ENCODE data around the gene SLC24A4.

Gene SLC24A4

DNA sequence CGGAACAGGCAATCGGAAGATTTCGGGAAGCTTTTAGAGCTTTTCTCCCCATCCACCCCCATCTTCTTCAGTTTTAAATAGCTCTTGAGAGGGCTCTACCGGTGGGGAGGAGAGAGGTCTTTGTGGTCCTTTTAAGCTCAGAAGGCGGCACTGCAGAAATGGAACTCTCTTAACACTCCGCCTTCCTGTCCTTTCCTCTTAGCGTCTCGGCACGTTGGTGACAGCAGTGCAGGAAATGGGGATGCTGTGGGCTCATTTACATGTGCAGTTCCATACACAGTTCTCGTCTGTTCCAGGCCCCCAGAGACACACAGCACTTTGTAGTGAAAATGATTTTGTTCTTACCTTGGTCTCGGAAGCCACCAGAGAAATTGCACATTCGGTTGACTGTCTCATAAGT lies 140.2 kb downstream of the SLC24A4 start:
- no peak overlapping the region for H3K4me2 ChIP-seq (ENCODE audit: low read depth, low read length, poor library complexity, severe bottlenecking)

DNA sequence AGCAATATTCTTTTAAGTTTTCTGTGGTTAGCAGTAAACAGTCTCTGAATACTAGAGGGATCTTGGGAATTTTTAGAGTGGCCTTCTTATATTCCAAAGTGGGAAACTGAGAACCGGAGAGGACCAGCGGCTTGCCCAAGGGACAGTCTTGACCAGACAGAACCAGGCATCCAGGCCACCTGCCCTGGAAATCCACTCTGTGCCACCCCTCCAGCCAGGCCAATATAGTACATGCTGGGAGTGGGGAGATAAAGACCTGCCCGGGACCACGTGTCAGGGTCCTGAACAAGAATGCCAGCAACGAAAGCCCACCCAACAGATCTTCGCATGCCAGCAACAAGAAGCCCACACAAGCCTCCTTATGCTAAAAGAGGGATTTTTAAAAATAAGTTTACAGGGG lies 141.2 kb downstream of the SLC24A4 start:
- no peaks in the 10 kb centered on the region for H3K27me3 ChIP-seq (ENCODE audit: insufficient read depth, low read length, poor library complexity, severe bottlenecking)
- TF ChIP-seq EZH2phosphoT487 (IDR thresholded peaks at IDR 0.05; ENCODE audit: borderline replicate concordance) = no peak
- TF ChIP-seq, protein P1, sequence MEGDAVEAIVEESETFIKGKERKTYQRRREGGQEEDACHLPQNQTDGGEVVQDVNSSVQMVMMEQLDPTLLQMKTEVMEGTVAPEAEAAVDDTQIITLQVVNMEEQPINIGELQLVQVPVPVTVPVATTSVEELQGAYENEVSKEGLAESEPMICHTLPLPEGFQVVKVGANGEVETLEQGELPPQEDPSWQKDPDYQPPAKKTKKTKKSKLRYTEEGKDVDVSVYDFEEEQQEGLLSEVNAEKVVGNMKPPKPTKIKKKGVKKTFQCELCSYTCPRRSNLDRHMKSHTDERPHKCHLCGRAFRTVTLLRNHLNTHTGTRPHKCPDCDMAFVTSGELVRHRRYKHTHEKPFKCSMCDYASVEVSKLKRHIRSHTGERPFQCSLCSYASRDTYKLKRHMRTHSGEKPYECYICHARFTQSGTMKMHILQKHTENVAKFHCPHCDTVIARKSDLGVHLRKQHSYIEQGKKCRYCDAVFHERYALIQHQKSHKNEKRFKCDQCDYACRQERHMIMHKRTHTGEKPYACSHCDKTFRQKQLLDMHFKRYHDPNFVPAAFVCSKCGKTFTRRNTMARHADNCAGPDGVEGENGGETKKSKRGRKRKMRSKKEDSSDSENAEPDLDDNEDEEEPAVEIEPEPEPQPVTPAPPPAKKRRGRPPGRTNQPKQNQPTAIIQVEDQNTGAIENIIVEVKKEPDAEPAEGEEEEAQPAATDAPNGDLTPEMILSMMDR (conservative IDR thresholded peaks at IDR 0.05; ENCODE audit: low read length) = no peak
- no peaks in the 10 kb centered on the region for H3K9me2 ChIP-seq (replicated peaks; ENCODE audit: low read depth, low read length)
- no peak overlapping the region for H3K9ac ChIP-seq (ENCODE audit: low read depth, low read length, poor library complexity, severe bottlenecking)
- no peaks in the 10 kb centered on the region for H4K20me1 ChIP-seq (ENCODE audit: insufficient read depth, low read length, poor library complexity, severe bottlenecking)
- H3K79me2 ChIP-seq (ENCODE audit: insufficient read depth, low read length) = no peaks in the 10 kb centered on the region
- no peak overlapping the region for H3K4me3 ChIP-seq (ENCODE audit: low read length, poor library complexity, severe bottlenecking)
- H3K36me3 ChIP-seq (ENCODE audit: insufficient read depth, low read length) = no peaks in the 10 kb centered on the region
- H3F3A ChIP-seq (ENCODE audit: low read depth) = no peaks in the 10 kb centered on the region
- H2AFZ ChIP-seq (ENCODE audit: low read length) = no peak overlapping the region
- no peak overlapping the region for H3K4me2 ChIP-seq (ENCODE audit: low read depth, low read length, poor library complexity, severe bottlenecking)
- peaks cover 3% of the 10 kb centered on the region; the same call in 1 of the 2 replicates for H3K9me3 ChIP-seq (ENCODE audit: insufficient read depth, low read depth, low read length)
- H3K4me1 ChIP-seq (ENCODE audit: insufficient read depth, low read length, poor library complexity, severe bottlenecking) = peaks cover 15% of the 10 kb centered on the region

More for the DNA sequence above, 140.2 kb downstream of the SLC24A4 start:
- Histone ChIP-seq H4K20me1 (ENCODE audit: insufficient read depth, low read length, poor library complexity, severe bottlenecking) (no peaks in the 10 kb centered on the region), H3K4me3 (ENCODE audit: low read length, poor library complexity, severe bottlenecking) (no peak overlapping the region), H3K9me2 (replicated peaks; ENCODE audit: low read depth, low read length) (no peaks in the 10 kb centered on the region), H3F3A (ENCODE audit: low read depth) (no peaks in the 10 kb centered on the region), H3K9me3 (ENCODE audit: insufficient read depth, low read depth, low read length) (peaks cover 3% of the 10 kb centered on the region; the same call in 1 of the 2 replicates), H3K27me3 (ENCODE audit: insufficient read depth, low read length, poor library complexity, severe bottlenecking) (no peaks in the 10 kb centered on the region), H3K4me1 (ENCODE audit: insufficient read depth, low read length, poor library complexity, severe bottlenecking) (peaks cover 21% of the 10 kb centered on the region), H3K36me3 (ENCODE audit: insufficient read depth, low read length) (no peaks in the 10 kb centered on the region), H2AFZ (ENCODE audit: low read length) (no peak overlapping the region), H3K79me2 (ENCODE audit: insufficient read depth, low read length) (no peaks in the 10 kb centered on the region), H3K9ac (ENCODE audit: low read depth, low read length, poor library complexity, severe bottlenecking) (no peak overlapping the region)
- TF ChIP-seq, protein P1 (conservative IDR thresholded peaks at IDR 0.05; ENCODE audit: low read length) = no peak
- TF ChIP-seq EZH2phosphoT487 (IDR thresholded peaks at IDR 0.05; ENCODE audit: borderline replicate concordance) = no peak

DNA sequence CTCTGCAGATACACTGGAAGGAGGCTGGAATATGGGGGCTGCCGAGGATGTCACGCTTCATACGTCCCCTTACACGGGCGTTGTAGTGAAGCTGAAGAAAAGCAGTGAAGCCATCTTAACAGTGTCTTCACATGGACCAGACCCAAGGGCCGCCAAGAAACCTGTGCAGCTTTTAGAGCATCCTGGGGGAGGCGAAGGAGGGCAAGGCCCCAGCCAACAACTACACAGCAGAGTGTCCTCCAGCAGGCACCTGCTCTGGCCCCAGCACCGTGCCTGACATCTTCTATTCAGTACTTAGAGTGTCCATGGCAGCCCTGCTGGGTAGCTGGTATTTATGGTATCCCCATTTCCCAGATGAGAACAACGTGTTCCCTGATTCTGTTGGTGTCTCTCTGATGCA lies 141.8 kb downstream of the SLC24A4 start:
- no peak overlapping the region for H2AFZ ChIP-seq (ENCODE audit: low read length)
- no peaks in the 10 kb centered on the region for H3K36me3 ChIP-seq (ENCODE audit: insufficient read depth, low read length)
- H3K9me3 ChIP-seq (ENCODE audit: insufficient read depth, low read depth, low read length) = peaks cover 3% of the 10 kb centered on the region; the same call in 1 of the 2 replicates
- no peaks in the 10 kb centered on the region for H3K79me2 ChIP-seq (ENCODE audit: insufficient read depth, low read length)
- no peak overlapping the region for H3K4me3 ChIP-seq (ENCODE audit: low read length, poor library complexity, severe bottlenecking)
- H3K27me3 ChIP-seq (ENCODE audit: insufficient read depth, low read length, poor library complexity, severe bottlenecking) = no peaks in the 10 kb centered on the region
- H4K20me1 ChIP-seq (ENCODE audit: insufficient read depth, low read length, poor library complexity, severe bottlenecking) = no peaks in the 10 kb centered on the region
- H3K4me2 ChIP-seq (ENCODE audit: low read depth, low read length, poor library complexity, severe bottlenecking) = no peak overlapping the region
- TF ChIP-seq EZH2phosphoT487 (IDR thresholded peaks at IDR 0.05; ENCODE audit: borderline replicate concordance) = no peak
- TF ChIP-seq, protein P1 (conservative IDR thresholded peaks at IDR 0.05; ENCODE audit: low read length) = no peak
- H3K9ac ChIP-seq (ENCODE audit: low read depth, low read length, poor library complexity, severe bottlenecking) = no peak overlapping the region
- no peaks in the 10 kb centered on the region for H3F3A ChIP-seq (ENCODE audit: low read depth)
- H3K4me1 ChIP-seq (ENCODE audit: insufficient read depth, low read length, poor library complexity, severe bottlenecking) = peaks cover 9% of the 10 kb centered on the region
- H3K9me2 ChIP-seq (replicated peaks; ENCODE audit: low read depth, low read length) = no peaks in the 10 kb centered on the region
